Liver (tissue), 3 donors: ENCODE results near the gene FAIM2.

Experiments used
- CTCF ChIP-seq: fragments of 150-350 bp; IDR thresholded peaks from 2 replicates; pipeline ENCODE4 v1.5.1; 2017; ENCODE audit warnings: improper control_type of control experiment, low read depth, low read length; ENCODE audit not compliant: missing input control
- FOXA2 ChIP-seq: IDR thresholded peaks from 2 replicates; pipeline ENCODE4 v1.6.1; 2016; ENCODE audit warnings: antibody characterized with exemption
- JUND ChIP-seq, 2 donors: IDR thresholded peaks; 2 replicates each; pipeline ENCODE4 v1.6.1; 2016; ENCODE audit warnings: antibody characterized with exemption in 2 of 2
- MAX ChIP-seq: IDR thresholded peaks from 2 replicates; pipeline ENCODE4 v1.6.1; 2016; ENCODE audit warnings: antibody characterized with exemption
- NR2F2 ChIP-seq: IDR thresholded peaks from 2 replicates; pipeline ENCODE4 v1.6.1; 2016; ENCODE audit warnings: antibody characterized with exemption
- TAF1 ChIP-seq: conservative IDR thresholded peaks from 2 replicates; pipeline ENCODE4 v1.6.1; 2016; ENCODE audit warnings: antibody characterized with exemption, mild to moderate bottlenecking
- donor health status: healthy.
- donor health status: healthy.

- no peak for TF ChIP-seq CTCF
- no peak for TF ChIP-seq NR2F2
- no peak for TF ChIP-seq JUND (IDR thresholded peaks at IDR 0.05)
- TF ChIP-seq MAX = no peak
- no peak for TF ChIP-seq TAF1
- TF ChIP-seq FOXA2 = no peak
These were observed 2.7 kb downstream of the FAIM2 start for GRCh38 chr12:49901026-49901425.
